HFF-Myc (cell line): ENCODE data around the gene TTC7B.

Experiments used
- DNase-seq: peaks from one replicate; pipeline ENCODE4 v3.0.0-alpha.2; 2011; ENCODE audit warnings: low read depth; ENCODE audit errors: extremely low read depth
- H3K4me3 ChIP-seq: replicated peaks from 2 replicates; pipeline ENCODE4 v1.5.1; 2011; ENCODE audit warnings: low read depth, mild to moderate bottlenecking, control low read depth, low read length
- TF ChIP-seq, protein P1 (sequence below): IDR thresholded peaks from 2 replicates; pipeline ENCODE4 v1.5.1; 2012; ENCODE audit warnings: mild to moderate bottlenecking, low read depth, low read length, control low read depth; ENCODE audit errors: missing control alignments

The TTC7B gene

DNA sequence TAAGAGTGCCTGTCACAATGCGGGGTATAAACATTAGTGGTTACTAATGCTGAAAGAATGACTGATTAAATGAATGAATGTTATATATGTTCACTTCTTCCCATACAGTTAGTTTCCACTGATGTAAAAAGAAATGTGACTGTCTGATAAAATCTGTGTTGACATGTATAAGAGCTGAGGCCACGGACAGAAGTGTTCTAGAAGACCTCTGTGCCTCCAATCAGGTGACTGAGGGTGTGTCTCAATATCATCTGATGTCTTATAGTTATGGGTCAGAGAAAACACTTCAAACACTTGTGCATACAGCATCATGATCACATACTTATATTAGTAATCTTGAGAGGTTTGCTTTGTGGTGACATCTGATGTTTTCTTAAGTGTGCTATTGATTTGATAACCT lies 183.4 kb downstream of the TTC7B start:
- TF ChIP-seq, protein P1, sequence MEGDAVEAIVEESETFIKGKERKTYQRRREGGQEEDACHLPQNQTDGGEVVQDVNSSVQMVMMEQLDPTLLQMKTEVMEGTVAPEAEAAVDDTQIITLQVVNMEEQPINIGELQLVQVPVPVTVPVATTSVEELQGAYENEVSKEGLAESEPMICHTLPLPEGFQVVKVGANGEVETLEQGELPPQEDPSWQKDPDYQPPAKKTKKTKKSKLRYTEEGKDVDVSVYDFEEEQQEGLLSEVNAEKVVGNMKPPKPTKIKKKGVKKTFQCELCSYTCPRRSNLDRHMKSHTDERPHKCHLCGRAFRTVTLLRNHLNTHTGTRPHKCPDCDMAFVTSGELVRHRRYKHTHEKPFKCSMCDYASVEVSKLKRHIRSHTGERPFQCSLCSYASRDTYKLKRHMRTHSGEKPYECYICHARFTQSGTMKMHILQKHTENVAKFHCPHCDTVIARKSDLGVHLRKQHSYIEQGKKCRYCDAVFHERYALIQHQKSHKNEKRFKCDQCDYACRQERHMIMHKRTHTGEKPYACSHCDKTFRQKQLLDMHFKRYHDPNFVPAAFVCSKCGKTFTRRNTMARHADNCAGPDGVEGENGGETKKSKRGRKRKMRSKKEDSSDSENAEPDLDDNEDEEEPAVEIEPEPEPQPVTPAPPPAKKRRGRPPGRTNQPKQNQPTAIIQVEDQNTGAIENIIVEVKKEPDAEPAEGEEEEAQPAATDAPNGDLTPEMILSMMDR = no peak
- no peak for DNase-seq
- H3K4me3 ChIP-seq = no peak overlapping the region

DNA sequence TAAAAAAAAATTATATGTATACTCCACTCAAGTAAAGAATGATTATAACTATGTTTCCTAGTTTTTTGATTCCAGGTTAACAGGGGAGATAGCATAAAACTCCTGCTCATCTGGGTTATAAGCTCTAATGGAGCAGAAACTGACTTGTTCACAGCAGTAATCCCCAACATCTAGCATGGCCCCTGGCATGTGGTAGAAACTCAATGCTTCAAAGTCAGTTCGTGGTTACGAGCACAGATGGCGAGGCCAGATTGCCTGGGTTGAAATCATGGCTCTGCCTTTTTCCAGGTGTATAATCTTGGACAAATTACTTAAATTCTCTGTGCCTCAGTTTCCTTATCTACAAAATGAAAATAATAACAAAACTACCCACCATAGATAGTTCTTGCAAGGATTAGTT lies 183.8 kb downstream of the TTC7B start:
- TF ChIP-seq, protein P1 = no peak
- DNase-seq = no peak
- H3K4me3 ChIP-seq = no peak overlapping the region

DNA sequence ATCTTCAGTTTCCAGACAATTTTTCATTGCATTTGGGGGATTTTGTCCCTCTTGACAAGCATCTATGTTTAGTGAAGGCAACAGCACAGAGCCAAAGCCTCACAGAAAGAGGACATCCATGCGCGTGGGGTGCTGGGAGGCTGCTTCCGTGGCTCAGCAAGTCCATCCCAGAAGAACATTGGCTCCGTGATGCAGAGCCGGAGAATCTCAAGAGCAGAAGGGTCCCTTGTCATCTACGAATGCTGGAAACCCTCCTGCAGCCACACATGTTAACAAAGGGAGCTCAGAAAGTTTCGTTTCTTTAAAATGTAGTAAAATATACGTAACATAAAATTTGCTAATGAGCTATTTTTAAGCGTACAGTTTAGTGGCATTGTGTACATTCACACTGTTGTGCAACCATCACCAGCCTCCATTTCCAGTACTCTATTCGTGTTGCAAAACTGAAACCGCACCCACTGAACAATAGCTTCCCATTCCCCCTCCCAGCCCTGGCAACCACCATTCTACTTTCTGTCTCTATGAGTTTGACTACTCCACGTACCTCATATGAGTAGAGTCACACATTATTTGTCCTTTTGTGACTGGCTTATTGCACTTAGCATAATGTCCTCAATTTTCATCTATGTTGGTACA lies 185.9 kb downstream of the TTC7B start:
- TF ChIP-seq, protein P1 = no peak

DNA sequence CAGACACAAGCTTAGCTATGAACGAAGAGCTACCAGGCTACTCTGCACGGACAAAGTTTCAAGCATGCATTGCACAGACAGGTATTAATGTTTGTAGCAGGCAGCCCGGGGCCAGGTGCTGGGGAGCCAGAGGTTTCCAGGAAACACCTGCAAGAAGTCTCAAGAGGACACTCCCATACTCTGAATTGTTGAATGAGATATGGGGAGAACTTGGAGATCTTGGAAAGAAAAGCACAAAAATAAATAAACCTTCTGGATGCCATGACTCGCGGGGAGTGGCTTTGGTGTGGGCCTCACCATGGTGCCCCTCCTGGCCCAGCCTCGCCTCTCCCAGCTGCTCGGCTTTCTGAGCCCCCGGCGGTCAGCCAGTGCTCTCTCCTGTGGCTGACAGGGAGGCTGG lies 186.8 kb downstream of the TTC7B start:
- TF ChIP-seq, protein P1 = no peak
- no peak overlapping the region for H3K4me3 ChIP-seq
- DNase-seq = no peak

More for the DNA sequence above, 185.9 kb downstream of the TTC7B start:
- no peak for DNase-seq
- H3K4me3 ChIP-seq = no peak overlapping the region

DNA sequence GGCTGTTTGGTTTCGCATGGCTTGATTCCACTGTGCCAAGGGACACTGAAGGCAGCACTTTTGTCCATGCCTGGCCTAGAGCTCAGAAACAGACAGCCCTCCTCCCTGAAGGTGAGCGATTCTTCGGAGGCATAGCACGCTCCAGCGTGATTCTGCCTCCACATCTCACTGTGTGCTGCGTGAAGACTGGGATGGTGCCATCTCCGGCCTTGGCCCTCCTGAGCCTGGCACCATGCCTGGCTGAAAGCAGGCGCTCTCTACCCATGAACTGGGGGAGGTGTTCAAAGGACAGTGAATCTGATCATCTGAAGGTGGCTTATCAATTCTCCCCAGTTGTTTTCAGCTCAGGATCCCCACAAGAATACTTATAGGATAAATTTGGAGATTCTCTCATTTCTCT lies 187.4 kb downstream of the TTC7B start:
- TF ChIP-seq, protein P1 = no peak

DNA sequence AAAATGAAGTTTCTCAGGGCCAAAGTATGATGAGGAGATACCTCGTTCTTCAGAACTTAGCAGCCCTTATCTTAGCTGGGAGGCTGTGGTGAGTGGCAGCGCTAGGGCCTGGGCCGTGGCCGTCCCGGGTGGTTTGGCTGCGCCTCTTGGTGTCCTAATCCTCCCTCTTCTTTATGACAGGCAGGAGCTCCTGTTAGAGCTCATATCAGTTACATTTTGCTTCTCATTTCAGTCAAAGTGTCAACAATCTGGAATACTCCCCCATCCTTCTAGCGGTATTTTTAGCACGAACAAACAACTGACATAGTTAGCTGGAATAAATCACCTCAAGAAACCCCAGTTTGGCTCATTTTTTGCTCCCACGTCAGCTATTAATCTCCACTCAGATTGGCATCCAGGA lies 188.8 kb downstream of the TTC7B start:
- no peak overlapping the region for H3K4me3 ChIP-seq
- DNase-seq = no peak
- TF ChIP-seq, protein P1 = no peak

More for the DNA sequence above, 187.4 kb downstream of the TTC7B start:
- no peak for DNase-seq
- no peak overlapping the region for H3K4me3 ChIP-seq

DNA sequence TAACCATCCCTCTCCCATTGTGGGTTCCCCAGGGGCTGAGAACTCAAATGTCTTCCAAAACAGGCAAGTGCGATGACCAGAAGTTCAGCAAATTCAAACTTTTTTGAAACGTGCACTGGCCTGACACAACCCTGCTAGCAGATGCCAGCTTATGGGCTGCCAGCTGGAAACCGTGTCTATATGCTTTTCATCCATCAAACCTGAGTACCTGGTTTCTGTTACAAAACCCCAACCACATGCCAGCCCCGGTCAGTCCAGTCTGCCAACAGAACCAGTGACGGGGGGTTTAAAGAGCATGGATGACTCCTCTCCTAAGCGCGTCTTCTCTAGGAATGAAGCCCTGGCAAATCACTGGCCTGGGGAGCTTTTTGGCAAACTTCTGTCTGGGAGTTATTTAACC lies 189.7 kb downstream of the TTC7B start:
- no peak overlapping the region for H3K4me3 ChIP-seq
- TF ChIP-seq, protein P1 = no peak
- DNase-seq = no peak
